ENCODE data around the gene PLB1.

DNA sequence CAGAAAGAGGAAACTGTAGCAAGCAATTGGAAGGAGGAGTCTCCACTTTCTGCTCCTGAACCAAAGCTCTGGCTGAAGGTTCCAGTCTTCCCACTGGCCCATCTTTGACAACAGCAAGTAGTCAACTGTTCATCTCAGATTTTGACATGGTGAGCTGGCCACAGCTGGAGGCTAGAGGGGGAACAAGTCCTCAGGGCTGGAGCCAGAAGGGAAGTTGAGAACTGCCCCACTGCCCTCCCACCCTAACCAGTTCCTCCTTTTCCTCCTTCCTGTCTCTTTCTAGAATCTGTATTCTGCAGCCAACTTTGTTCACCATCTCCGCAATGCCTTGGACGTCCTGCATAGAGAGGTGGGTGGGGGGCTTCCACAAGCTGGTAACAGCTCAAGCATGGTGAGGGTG is 105.8 kb downstream of the PLB1 start:
- TF ChIP-seq, protein P1, sequence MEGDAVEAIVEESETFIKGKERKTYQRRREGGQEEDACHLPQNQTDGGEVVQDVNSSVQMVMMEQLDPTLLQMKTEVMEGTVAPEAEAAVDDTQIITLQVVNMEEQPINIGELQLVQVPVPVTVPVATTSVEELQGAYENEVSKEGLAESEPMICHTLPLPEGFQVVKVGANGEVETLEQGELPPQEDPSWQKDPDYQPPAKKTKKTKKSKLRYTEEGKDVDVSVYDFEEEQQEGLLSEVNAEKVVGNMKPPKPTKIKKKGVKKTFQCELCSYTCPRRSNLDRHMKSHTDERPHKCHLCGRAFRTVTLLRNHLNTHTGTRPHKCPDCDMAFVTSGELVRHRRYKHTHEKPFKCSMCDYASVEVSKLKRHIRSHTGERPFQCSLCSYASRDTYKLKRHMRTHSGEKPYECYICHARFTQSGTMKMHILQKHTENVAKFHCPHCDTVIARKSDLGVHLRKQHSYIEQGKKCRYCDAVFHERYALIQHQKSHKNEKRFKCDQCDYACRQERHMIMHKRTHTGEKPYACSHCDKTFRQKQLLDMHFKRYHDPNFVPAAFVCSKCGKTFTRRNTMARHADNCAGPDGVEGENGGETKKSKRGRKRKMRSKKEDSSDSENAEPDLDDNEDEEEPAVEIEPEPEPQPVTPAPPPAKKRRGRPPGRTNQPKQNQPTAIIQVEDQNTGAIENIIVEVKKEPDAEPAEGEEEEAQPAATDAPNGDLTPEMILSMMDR (IDR thresholded peaks at IDR 0.05) = no peak
- TF ChIP-seq POLR2A (IDR thresholded peaks at IDR 0.05) = no peak

Data from adrenal gland (tissue), 5 donors.